CD4-positive, CD25-positive, alpha-beta regulatory T cell (primary cell): ENCODE data around the gene CASP2. TPM values are rescaled to one million over a fixed set of nuclear protein-coding genes. Genes with fewer than 3 reads are reported as not detected.
A peak's percentile ranks its signal among the peaks of the same experiment; 100 is the strongest.

Experiments
- ATAC-seq, 2 donors: fragments of 150-1000 bp; cut with Tn5 transposase; one replicate each; pipeline ENCODE4 v1.10.0; 2021; ENCODE audit warnings: low read depth in 2 of 2, moderate number of reproducible peaks in 2 of 2, moderate library complexity in 1 of 2
- DNase-seq, 3 donors: peaks; one replicate each; pipeline versions ENCODE4 v3.0.0 to v3.0.0-alpha.2; 2012 to 2022; ENCODE audit warnings: mixed read lengths in 1 of 3
- H3K27ac ChIP-seq: one replicate; pipeline ENCODE4 v1.7.0; 2013; ENCODE audit warnings: mild to moderate bottlenecking, low read length; ENCODE audit not compliant: insufficient read depth, poor library complexity, severe bottlenecking
- H3K27me3 ChIP-seq: one replicate; pipeline ENCODE4 v1.7.0; 2013; ENCODE audit warnings: low read length; ENCODE audit not compliant: control insufficient read depth, insufficient read depth
- H3K36me3 ChIP-seq: one replicate; pipeline ENCODE4 v1.7.0; 2013; ENCODE audit warnings: mild to moderate bottlenecking, low read length, moderate library complexity; ENCODE audit not compliant: control insufficient read depth, insufficient read depth
- H3K4me1 ChIP-seq: 2 replicates; pipeline ENCODE4 v1.7.0; 2013; ENCODE audit warnings: mild to moderate bottlenecking, low read length; ENCODE audit not compliant: insufficient read depth, control insufficient read depth, poor library complexity, severe bottlenecking
- H3K4me3 ChIP-seq: one replicate; pipeline ENCODE4 v1.7.0; 2013; ENCODE audit warnings: low read depth, mild to moderate bottlenecking, low read length, moderate library complexity
- H3K9me3 ChIP-seq, 2 experiments: 1 replicate in 1 of 2; 2 replicates in 1 of 2; pipeline ENCODE4 v1.7.0; 2013; ENCODE audit warnings: low read length in 2 of 2, mild to moderate bottlenecking in 1 of 2, moderate library complexity in 1 of 2; ENCODE audit not compliant: control insufficient read depth in 2 of 2
- H3K27ac Mint-ChIP-seq, 3 donors: one replicate each; pipeline ENCODE4 v1.8.0; 2020 to 2022; ENCODE audit warnings: mild to moderate bottlenecking in 3 of 3, mixed read lengths in 3 of 3, moderate library complexity in 2 of 3
- H3K27me3 Mint-ChIP-seq: one replicate; pipeline ENCODE4 v1.8.0; 2022; ENCODE audit warnings: mild to moderate bottlenecking, mixed read lengths
- H3K36me3 Mint-ChIP-seq: one replicate; pipeline ENCODE4 v1.8.0; 2020; ENCODE audit warnings: mixed read lengths
- H3K4me1 Mint-ChIP-seq, 4 donors: one replicate each; pipeline ENCODE4 v1.8.0; 2020 to 2022; ENCODE audit warnings: mixed read lengths in 4 of 4, mild to moderate bottlenecking in 1 of 4
- H3K4me3 Mint-ChIP-seq, 4 donors: one replicate each; pipeline ENCODE4 v1.8.0; 2020 to 2022; ENCODE audit warnings: mild to moderate bottlenecking in 4 of 4, mixed read lengths in 4 of 4, moderate library complexity in 3 of 4
- H3K9me3 Mint-ChIP-seq, 7 donors: one replicate each; pipeline ENCODE4 v1.8.0; 2020 to 2022; ENCODE audit warnings: mixed read lengths in 7 of 7, mild to moderate bottlenecking in 3 of 7, moderate library complexity in 2 of 7
- polyA plus RNA-seq, 4 donors: library from polyadenylated mRNA; unstranded; fragments of 300-500 nt; fragmentation: Illumina TruSeq; gene quantifications; one replicate each; pipeline ENCODE4 v1.2.3, GENCODE V29; 2021
- total RNA-seq: library from RNA; stranded (reverse); gene quantifications from one replicate; pipeline ENCODE4 v1.2.3, GENCODE V29; 2022

Gene CASP2
- total RNA-seq (61.4 TPM), polyA plus RNA-seq (10 to 100 TPM; 20.5 to 27.1 (median 24.1) TPM)

DNA sequence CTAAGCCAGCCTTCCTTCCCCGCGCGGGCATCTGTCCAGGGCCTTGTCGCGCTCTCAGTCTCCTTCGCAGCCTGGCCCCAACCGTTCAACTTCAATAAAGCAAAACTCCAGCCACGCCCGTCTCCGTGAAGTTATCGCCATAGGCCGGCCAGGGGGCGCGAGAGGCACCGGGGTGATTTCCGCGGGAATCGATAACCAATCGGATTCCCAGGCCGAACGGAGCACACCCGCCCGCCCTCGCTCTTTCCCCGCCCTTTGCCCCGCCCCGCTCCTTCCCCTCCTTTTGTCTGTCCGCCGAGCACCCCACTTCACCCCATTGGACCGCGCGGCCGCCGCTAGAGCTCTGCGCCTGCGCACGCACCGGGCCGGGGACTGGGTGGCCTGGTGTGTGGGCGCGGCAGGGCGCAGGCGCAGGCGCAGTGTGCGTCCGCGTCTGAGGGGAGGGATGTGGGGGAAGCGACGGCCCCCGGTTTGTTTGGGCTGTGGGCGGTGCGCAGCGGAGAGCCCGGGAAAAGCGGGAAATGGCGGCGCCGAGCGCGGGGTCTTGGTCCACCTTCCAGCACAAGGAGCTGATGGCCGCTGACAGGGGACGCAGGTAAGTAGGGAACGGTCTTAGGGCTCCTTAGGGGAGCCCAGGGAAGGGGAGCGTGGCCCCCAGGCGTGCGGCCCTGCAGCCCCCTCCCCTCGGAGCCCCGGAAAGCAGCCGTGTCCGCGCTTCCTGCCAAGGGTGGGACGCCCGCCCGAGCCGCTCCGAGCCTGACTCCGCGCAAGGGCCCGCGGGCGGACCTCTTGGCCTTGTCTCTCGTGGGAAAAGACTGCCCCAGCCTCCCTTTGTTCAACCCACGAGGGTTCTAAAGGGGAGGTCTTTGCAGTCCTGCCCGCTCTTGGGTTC, at the start of gene CASP2:
TSS of gene CASP2 (plus strand) at position 417 of the 892 bp plus-strand sequence. CDS start at position 522, 105 bp downstream.
- Mint-ChIP-seq H3K27me3 (no peaks in the 10 kb centered on the region), H3K9me3 (no peaks in the 10 kb centered on the region), H3K27ac (peak within 1 kb of the TSS; percentile 90 to 93 (median 91)), H3K4me1 (peaks cover 32 to 75% (median 59%) of the 10 kb centered on the region in 4 donors), H3K36me3 (peaks cover 14% of the 10 kb centered on the region), H3K4me3 (peak within 1 kb of the TSS; percentile 95 to 99 (median 98))
- peak within 1 kb of the TSS; percentile 99 for H3K4me3 ChIP-seq
- H3K4me1 ChIP-seq = peaks cover 43% of the 10 kb centered on the region
- peaks cover 27% of the 10 kb centered on the region for H3K36me3 ChIP-seq
- peak; percentile 99 for DNase-seq
- H3K9me3 ChIP-seq = no peaks in the 10 kb centered on the region
- peak; percentile 93 to 95 for ATAC-seq
- H3K27me3 ChIP-seq = no peaks in the 10 kb centered on the region
- peak within 1 kb of the TSS; percentile 78 for H3K27ac ChIP-seq

DNA sequence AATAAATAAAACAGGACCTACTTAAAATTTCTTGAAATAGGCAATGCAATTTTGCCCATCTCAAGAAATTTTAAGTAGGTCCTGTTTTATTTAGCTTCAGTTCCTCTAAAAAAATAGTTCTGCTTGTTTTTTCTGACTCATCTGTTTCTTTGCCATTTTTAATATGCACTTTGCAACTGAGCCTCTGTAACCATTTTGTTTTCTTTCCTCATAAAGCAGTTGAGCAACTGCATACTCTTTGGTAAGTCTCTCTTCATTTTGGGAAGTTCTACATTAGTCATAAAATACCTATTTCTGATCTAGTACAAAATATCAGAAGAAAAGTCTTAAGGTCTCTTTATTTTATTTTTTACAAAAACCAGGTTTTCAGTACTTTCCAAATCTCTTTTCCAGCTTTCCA, 48.3 kb upstream of the CASP2 start:
- Histone ChIP-seq H3K9me3 (peaks cover 20% of the 10 kb centered on the region in 2 experiments), H3K27ac (no peak overlapping the region), H3K27me3 (peaks cover 8% of the 10 kb centered on the region), H3K4me1 (peaks cover 11% of the 10 kb centered on the region), H3K4me3 (no peak overlapping the region), H3K36me3 (no peaks in the 10 kb centered on the region)
- Mint-ChIP-seq H3K4me3 (no peak overlapping the region), H3K36me3 (peaks cover 8% of the 10 kb centered on the region), H3K4me1 (peaks cover 9 to 26% (median 24%) of the 10 kb centered on the region in 4 donors), H3K9me3 (peaks cover 0 to 21% (median 7%) of the 10 kb centered on the region in 7 donors), H3K27me3 (peaks cover 44% of the 10 kb centered on the region), H3K27ac (no peak overlapping the region)
- DNase-seq = no peak
- ATAC-seq = no peak

DNA sequence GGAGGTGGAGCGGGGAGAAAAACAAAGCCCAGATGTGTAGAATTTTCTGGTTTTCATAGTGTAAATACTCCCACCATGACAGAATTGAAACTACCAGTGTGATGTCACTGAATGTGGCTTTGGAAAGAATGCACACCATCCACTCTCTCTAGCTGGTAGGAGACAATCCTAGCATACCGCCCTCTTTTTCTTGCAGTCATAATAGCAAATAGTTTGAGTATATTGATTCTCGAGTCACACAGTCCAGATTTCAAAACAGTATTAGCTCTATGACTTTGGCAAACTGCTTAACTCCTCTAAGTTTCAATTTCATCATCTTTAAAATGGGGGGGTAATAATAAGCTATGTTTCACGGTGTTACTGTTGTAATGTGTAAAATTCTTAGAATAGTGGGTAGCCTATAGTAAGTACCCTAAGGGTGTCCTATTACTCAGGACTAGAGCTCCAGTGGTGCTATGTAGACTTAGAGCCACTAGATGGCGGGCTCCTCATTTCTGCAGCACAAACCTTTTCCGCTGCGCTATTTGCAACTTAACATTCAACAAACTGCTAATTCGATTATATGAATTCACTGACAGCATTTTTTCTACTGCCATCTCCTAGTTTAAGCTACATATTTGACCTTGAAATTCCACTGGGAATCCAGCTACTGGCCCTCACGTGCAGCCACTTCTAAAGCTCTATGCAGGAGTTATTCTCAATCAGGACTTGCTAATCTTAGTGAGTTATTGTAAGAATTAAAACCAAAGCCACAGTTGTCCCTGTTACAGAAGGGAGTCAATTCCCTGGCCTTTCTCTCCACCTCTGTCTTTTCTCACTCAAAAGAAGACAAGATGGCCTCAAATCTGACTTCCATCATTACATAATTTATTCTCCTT, 47.6 kb upstream of the CASP2 start:
- Histone ChIP-seq H3K36me3 (no peaks in the 10 kb centered on the region), H3K4me3 (no peak overlapping the region), H3K4me1 (peaks cover 18% of the 10 kb centered on the region), H3K27me3 (peaks cover 8% of the 10 kb centered on the region), H3K9me3 (peaks cover 19 to 20% of the 10 kb centered on the region in 2 experiments), H3K27ac (no peak overlapping the region)
- DNase-seq (peak; percentile 57 to 90 (median 81)), ATAC-seq (peak; percentile 81 to 82)
- peaks cover 0 to 17% (median 7%) of the 10 kb centered on the region in 7 donors for H3K9me3 Mint-ChIP-seq
- peak overlapping the region in 1 of 4 donors; percentile 13 for H3K4me3 Mint-ChIP-seq
- peaks cover 8% of the 10 kb centered on the region for H3K36me3 Mint-ChIP-seq
- peaks cover 37% of the 10 kb centered on the region for H3K27me3 Mint-ChIP-seq
- peaks cover 15 to 31% (median 30%) of the 10 kb centered on the region in 4 donors for H3K4me1 Mint-ChIP-seq
- H3K27ac Mint-ChIP-seq = peak overlapping the region in 2 of 3 donors; percentile 32 to 56

GRCh38 chr7:143242306-143242705, 45.8 kb upstream of the CASP2 start:
- Histone ChIP-seq H3K9me3 (peaks cover 1 to 2% of the 10 kb centered on the region in 2 experiments), H3K4me3 (no peak overlapping the region), H3K4me1 (peaks cover 35% of the 10 kb centered on the region), H3K27ac (no peak overlapping the region), H3K36me3 (no peaks in the 10 kb centered on the region), H3K27me3 (peaks cover 3% of the 10 kb centered on the region)
- Mint-ChIP-seq H3K27ac (no peak overlapping the region), H3K27me3 (peaks cover 19% of the 10 kb centered on the region), H3K4me1 (peaks cover 25 to 49% (median 45%) of the 10 kb centered on the region in 4 donors), H3K9me3 (peaks cover 0 to 2% (median 1%) of the 10 kb centered on the region in 7 donors), H3K36me3 (no peaks in the 10 kb centered on the region), H3K4me3 (no peak overlapping the region)
- no peak for DNase-seq
- no peak for ATAC-seq

DNA sequence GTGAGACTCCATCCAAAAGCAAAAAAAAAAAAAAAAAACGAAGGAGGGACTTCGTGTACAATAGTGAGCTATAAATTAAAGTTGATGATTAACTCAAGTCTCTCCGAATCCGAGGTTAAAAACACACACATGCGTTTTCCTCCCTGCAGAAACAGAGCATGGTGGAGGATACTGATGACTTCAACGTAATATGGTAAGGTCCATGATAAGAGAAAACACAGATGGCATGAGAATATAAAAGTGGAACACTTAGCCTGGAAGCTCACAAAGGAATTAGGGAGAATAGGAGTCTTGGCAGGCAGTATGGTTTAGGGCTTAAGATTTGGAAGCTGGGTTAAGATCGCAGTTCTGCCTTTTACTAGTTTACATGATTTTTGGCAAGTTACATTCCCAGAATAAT, 45.0 kb upstream of the CASP2 start:
- peaks cover 13% of the 10 kb centered on the region for H3K27me3 Mint-ChIP-seq
- H3K4me1 Mint-ChIP-seq = peaks cover 28 to 56% (median 50%) of the 10 kb centered on the region in 4 donors
- no peak overlapping the region for H3K4me3 Mint-ChIP-seq
- DNase-seq (no peak), ATAC-seq (no peak)
- no peak overlapping the region for H3K27ac ChIP-seq
- H3K9me3 ChIP-seq = no peaks in the 10 kb centered on the region
- peaks cover 0 to 3% (median 0%) of the 10 kb centered on the region in 7 donors for H3K9me3 Mint-ChIP-seq
- peaks cover under 1% of the 10 kb centered on the region for H3K36me3 Mint-ChIP-seq
- H3K27me3 ChIP-seq = peaks cover under 1% of the 10 kb centered on the region
- H3K27ac Mint-ChIP-seq = no peak overlapping the region
- peaks cover 39% of the 10 kb centered on the region for H3K4me1 ChIP-seq
- no peak overlapping the region for H3K4me3 ChIP-seq
- no peaks in the 10 kb centered on the region for H3K36me3 ChIP-seq

GRCh38 chr7:143243614-143244013, 44.5 kb upstream of the CASP2 start:
- Histone ChIP-seq H3K4me1 (peaks cover 44% of the 10 kb centered on the region), H3K27ac (no peak overlapping the region), H3K36me3 (no peaks in the 10 kb centered on the region), H3K27me3 (no peaks in the 10 kb centered on the region), H3K9me3 (peaks cover 0 to under 1% of the 10 kb centered on the region in 2 experiments), H3K4me3 (no peak overlapping the region)
- Mint-ChIP-seq H3K36me3 (peaks cover 3% of the 10 kb centered on the region), H3K4me3 (no peak overlapping the region), H3K27ac (peak overlapping the region in 2 of 3 donors; percentile 85), H3K27me3 (peaks cover 13% of the 10 kb centered on the region), H3K4me1 (peaks cover 28 to 61% (median 54%) of the 10 kb centered on the region in 4 donors), H3K9me3 (peaks cover 0 to 6% (median under 1%) of the 10 kb centered on the region in 7 donors)
- ATAC-seq (no peak), DNase-seq (no peak)

DNA sequence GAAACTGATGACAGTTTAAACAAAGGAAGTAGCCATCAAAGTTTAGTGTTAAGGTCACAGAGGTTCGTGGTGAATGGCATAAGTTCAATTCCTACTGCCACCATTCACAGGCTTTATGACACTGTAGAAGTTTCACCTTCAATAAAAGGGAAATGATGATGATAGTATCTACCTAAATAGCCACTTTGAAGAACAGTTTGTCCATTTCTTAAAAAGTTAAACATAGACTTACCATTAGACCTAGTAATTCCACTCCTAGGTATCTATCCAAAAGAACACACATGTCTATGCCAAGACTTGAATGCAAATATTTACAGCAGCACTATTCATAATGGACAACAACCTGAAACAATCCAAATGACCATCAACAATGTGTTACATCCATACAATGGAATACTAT, 43.8 kb upstream of the CASP2 start:
- H3K4me3 Mint-ChIP-seq = peak overlapping the region in 2 of 4 donors; percentile 0 to 69
- Histone ChIP-seq H3K4me3 (peak overlapping the region; percentile 59), H3K9me3 (peaks cover 0 to 6% of the 10 kb centered on the region in 2 experiments), H3K27me3 (no peaks in the 10 kb centered on the region), H3K27ac (no peak overlapping the region), H3K4me1 (peaks cover 51% of the 10 kb centered on the region), H3K36me3 (no peaks in the 10 kb centered on the region)
- H3K36me3 Mint-ChIP-seq = peaks cover 6% of the 10 kb centered on the region
- H3K27me3 Mint-ChIP-seq = peaks cover 7% of the 10 kb centered on the region
- peaks cover 28 to 68% (median 57%) of the 10 kb centered on the region in 4 donors for H3K4me1 Mint-ChIP-seq
- ATAC-seq = no peak
- H3K9me3 Mint-ChIP-seq = peaks cover 0 to 9% (median 1%) of the 10 kb centered on the region in 7 donors
- DNase-seq = peak in 1 of 3 donors; percentile 36
- peak overlapping the region in 2 of 3 donors; percentile 37 to 85 for H3K27ac Mint-ChIP-seq
